Suprapubic skin (tissue), 4 donors: ENCODE measurements around the gene ANK3.

Experiments
- CTCF ChIP-seq, 2 donors: fragments of 200-600 bp in 1 of 2; fragments of 450-650 bp in 1 of 2; sonication (generic) in 1 of 2; IDR thresholded peaks; one replicate each; pipeline ENCODE4 v1.5.1; 2016 to 2019; ENCODE audit warnings: antibody characterized with exemption in 2 of 2, mild to moderate bottlenecking in 1 of 2, moderate library complexity in 1 of 2
- EP300 ChIP-seq: sonication (generic); formaldehyde crosslinking; IDR thresholded peaks from one replicate; pipeline ENCODE4 v1.6.1; 2017; ENCODE audit warnings: antibody characterized with exemption
- POLR2A ChIP-seq, 2 donors: fragments of 450-650 bp; IDR thresholded peaks; one replicate each; pipeline ENCODE4 v1.6.1; 2017; ENCODE audit warnings: antibody characterized with exemption in 2 of 2, mild to moderate bottlenecking in 2 of 2, moderate library complexity in 2 of 2
- POLR2AphosphoS5 ChIP-seq, 3 donors: sonication (generic); formaldehyde crosslinking; IDR thresholded peaks; one replicate each; pipeline ENCODE4 v1.6.1; 2017; ENCODE audit warnings: antibody characterized with exemption in 3 of 3

GRCh38 chr10:60170250-60170649 is 219.4 kb downstream of the ANK3 start:
- no peak for TF ChIP-seq CTCF (IDR thresholded peaks at IDR 0.05)
- no peak for TF ChIP-seq POLR2A (IDR thresholded peaks at IDR 0.05)
- no peak for TF ChIP-seq POLR2AphosphoS5 (IDR thresholded peaks at IDR 0.05)
- no peak for TF ChIP-seq EP300
